Kidney (tissue), 14 donors: ENCODE data around the gene CLDN25. TPM values are rescaled to one million over a fixed set of nuclear protein-coding genes. Genes with fewer than 3 reads are reported as not detected.
"Not testable (repeated sequence)": the region's sequence is repeated elsewhere in the genome, so short reads cannot be mapped to it uniquely, and the experiment has no call there.

Source experiments
- DNase-seq, 5 donors: peaks; one replicate each; pipeline ENCODE4 v3.0.0-alpha.2; 2013 to 2020
- FAIRE-seq: peaks from 2 replicates; lab custom pipeline; 2012; peaks lifted over from hg19 to GRCh38; lab: Jason Lieb, UNC
- H3K27ac ChIP-seq, 2 donors: one replicate each; pipeline ENCODE4 v1.7.0; 2013; ENCODE audit warnings: low read depth in 2 of 2, low read length in 2 of 2, inconsistent platforms in 1 of 2
- H3K27me3 ChIP-seq: one replicate; pipeline ENCODE4 v1.7.1; 2013; ENCODE audit warnings: low read length, inconsistent platforms; ENCODE audit not compliant: control insufficient read depth, insufficient read depth
- H3K36me3 ChIP-seq, 3 donors: one replicate each; pipeline versions ENCODE4 v1.7.0 to v1.7.1; 2013; ENCODE audit warnings: low read length in 3 of 3, control low read depth in 1 of 3, inconsistent platforms in 1 of 3; ENCODE audit not compliant: insufficient read depth in 3 of 3, control insufficient read depth in 2 of 3
- H3K4me1 ChIP-seq, 3 donors: one replicate each; pipeline versions ENCODE4 v1.7.0 to v1.7.1; 2013; ENCODE audit warnings: low read length in 3 of 3, inconsistent platforms in 1 of 3, low read depth in 1 of 3; ENCODE audit not compliant: control insufficient read depth in 2 of 3, insufficient read depth in 2 of 3
- H3K4me3 ChIP-seq, 3 donors: one replicate each; pipeline versions ENCODE4 v1.7.0 to v1.8.1; 2013; ENCODE audit warnings: low read length in 3 of 3, control low read depth in 1 of 3, inconsistent platforms in 1 of 3
- H3K9ac ChIP-seq, 3 donors: one replicate each; pipeline versions ENCODE4 v1.7.0 to v1.7.1; 2013; ENCODE audit warnings: low read length in 3 of 3, control low read depth in 1 of 3, inconsistent platforms in 1 of 3
- H3K9me3 ChIP-seq, 3 donors: one replicate each; pipeline versions ENCODE4 v1.7.0 to v1.7.1; 2013; ENCODE audit warnings: low read length in 3 of 3, control low read depth in 1 of 3, inconsistent platforms in 1 of 3; ENCODE audit not compliant: control insufficient read depth in 2 of 3, insufficient read depth in 1 of 3
- CTCF ChIP-seq: IDR thresholded peaks from 3 replicates; pipeline ENCODE4 v1.5.1; 2012; ENCODE audit warnings: mild to moderate bottlenecking, moderate library complexity, borderline replicate concordance; ENCODE audit not compliant: insufficient read depth; ENCODE audit errors: extremely low read depth
- intact Hi-C: fragments of 100-400 bp; cut with DNase I; formaldehyde crosslinking; loops from one replicate; pipeline ENCODE4 v1.11.1; 2022
- polyA plus RNA-seq: library from polyadenylated mRNA; stranded (reverse); fragments of 350-450 nt; fragmentation: Illumina TruSeq; extraction: RNeasy Lipid Tissue Mini Kit (QIAGEN cat#74804); gene quantifications from one replicate; pipeline ENCODE4 v1.2.3, GENCODE V29; 2014; ENCODE audit warnings: low read depth, low replicate concordance; ENCODE audit not compliant: insufficient read depth
- total RNA-seq: library from RNA; stranded (reverse); fragmentation: NEBNext Ultra II Directional; extraction: Animal tissue kit (Norgen Biotek cat#: 25700); gene quantifications from one replicate; pipeline ENCODE4 v1.2.1, GENCODE V29; 2021
- donor health status: control.
- donor health status: control.
- donor health status: control.
- donor health status: control.
- donor health status: control.
- donor health status: DM: yes; HTN: yes; CAD: no.
- donor health status: Normal renal cell carcinoma (clear cell type).

Gene CLDN25
- total and polyA plus RNA-seq, 2 donors from 2014 or later: not detected

GRCh38 chr11:113781682-113782081 lies 2.1 kb downstream of the CLDN25 start:
- Histone ChIP-seq H3K4me3 (no peak overlapping the region), H3K27ac (no peak overlapping the region), H3K9ac (no peak overlapping the region), H3K4me1 (peaks cover 0 to 3% (median 0%) of the 10 kb centered on the region in 3 donors), H3K27me3 (no peaks in the 10 kb centered on the region), H3K9me3 (no peaks in the 10 kb centered on the region), H3K36me3 (no peaks in the 10 kb centered on the region)
- DNase-seq (no peak), FAIRE-seq (no peak)
- no peak for TF ChIP-seq CTCF
- intact Hi-C loops: no loop called here

- FAIRE-seq: no peak
- no peaks in the 10 kb centered on the region for H3K27me3 ChIP-seq
- no peak overlapping the region for H3K9ac ChIP-seq
- H3K9me3 ChIP-seq: no peaks in the 10 kb centered on the region
- TF ChIP-seq CTCF: no peak
- intact Hi-C loops: no loop called here
- H3K4me1 ChIP-seq: peaks cover 0 to 3% (median 0%) of the 10 kb centered on the region in 3 donors
- no peak for DNase-seq
- no peak overlapping the region for H3K27ac ChIP-seq
- H3K4me3 ChIP-seq: no peak overlapping the region
- H3K36me3 ChIP-seq: no peaks in the 10 kb centered on the region
These were observed 2.5 kb downstream of the CLDN25 start for GRCh38 chr11:113782134-113782533.

- H3K4me3 ChIP-seq, FAIRE-seq, H3K27ac ChIP-seq, H3K27me3 ChIP-seq, DNase-seq, intact Hi-C loops, H3K9me3 ChIP-seq, H3K36me3 ChIP-seq, H3K9ac ChIP-seq, H3K4me1 ChIP-seq: not testable (repeated sequence)
These were observed 9.4 kb downstream of the CLDN25 start for GRCh38 chr11:113789016-113789415.

- DNase-seq: no peak
- no peaks in the 10 kb centered on the region for H3K36me3 ChIP-seq
- H3K9ac ChIP-seq: no peak overlapping the region
- no peaks in the 10 kb centered on the region for H3K27me3 ChIP-seq
- no peaks in the 10 kb centered on the region for H3K4me1 ChIP-seq
- no peaks in the 10 kb centered on the region for H3K9me3 ChIP-seq
- no peak overlapping the region for H3K4me3 ChIP-seq
- intact Hi-C loops: no loop called here
- no peak for FAIRE-seq
- no peak overlapping the region for H3K27ac ChIP-seq
- TF ChIP-seq CTCF: no peak
These were observed 10.2 kb downstream of the CLDN25 start for GRCh38 chr11:113789675-113790320.
